GM20431 (cell line): ENCODE measurements around the gene PEAK1.

Experiments
- in situ Hi-C: fragments of 300-500 bp; cut with MseI, MboI; formaldehyde crosslinking; loops from one replicate; pipeline ENCODE4 v1.15.0; 2020; ENCODE audit warnings: low sequenced_read_pairs; ENCODE audit not compliant: unreplicated experiment

Gene PEAK1

GRCh38 chr15:77419836-77420609 lies at the start of gene PEAK1:
TSS of gene PEAK1 (minus strand) at chr15:77420104. CDS start at chr15:77181926, 238,178 bp downstream.
- in situ Hi-C loops = no loop called here

GRCh38 chr15:77468896-77469295 lies 49.0 kb upstream of the PEAK1 start:
- in situ Hi-C loops = no loop called here

GRCh38 chr15:77466521-77466920 lies 46.6 kb upstream of the PEAK1 start:
- in situ Hi-C loops = no loop called here

- in situ Hi-C loops = no loop called here
Observed at GRCh38 chr15:77464129-77464865, 44.4 kb upstream of the PEAK1 start.

GRCh38 chr15:77461486-77461885 lies 41.6 kb upstream of the PEAK1 start:
- in situ Hi-C loops = no loop called here

- in situ Hi-C loops = no loop called here
Observed at GRCh38 chr15:77459031-77459430, 39.1 kb upstream of the PEAK1 start.

GRCh38 chr15:77457905-77458265 lies 38.0 kb upstream of the PEAK1 start:
- in situ Hi-C loops = no loop called here

- in situ Hi-C loops = no loop called here
Observed at GRCh38 chr15:77457191-77457904, 37.4 kb upstream of the PEAK1 start.

- in situ Hi-C loops = no loop called here
Observed at GRCh38 chr15:77456746-77457145, 36.8 kb upstream of the PEAK1 start.

GRCh38 chr15:77455696-77456321 lies 35.9 kb upstream of the PEAK1 start:
- in situ Hi-C loops = no loop called here

- in situ Hi-C loops = no loop called here
Observed at GRCh38 chr15:77454951-77455350, 35.0 kb upstream of the PEAK1 start.

GRCh38 chr15:77454265-77454664 lies 34.4 kb upstream of the PEAK1 start:
- in situ Hi-C loops = no loop called here

- in situ Hi-C loops = no loop called here
Observed at GRCh38 chr15:77446840-77447390, 27.0 kb upstream of the PEAK1 start.

- in situ Hi-C loops = no loop called here
Observed at GRCh38 chr15:77440378-77440999, 20.6 kb upstream of the PEAK1 start.

- in situ Hi-C loops = no loop called here
Observed at GRCh38 chr15:77437264-77437663, 17.4 kb upstream of the PEAK1 start.

- in situ Hi-C loops = no loop called here
Observed at GRCh38 chr15:77436822-77437221, 16.9 kb upstream of the PEAK1 start.

GRCh38 chr15:77430652-77431051 lies 10.7 kb upstream of the PEAK1 start:
- in situ Hi-C loops = no loop called here

GRCh38 chr15:77430213-77430612 lies 10.3 kb upstream of the PEAK1 start:
- in situ Hi-C loops = no loop called here

GRCh38 chr15:77426871-77427270 lies 7.0 kb upstream of the PEAK1 start:
- in situ Hi-C loops = no loop called here

GRCh38 chr15:77426377-77426776 lies 6.5 kb upstream of the PEAK1 start:
- in situ Hi-C loops = no loop called here
